Limb (tissue), 2 donors: Measurements from ENCODE around the gene ASTL.

Source experiments
- DNase-seq, 2 donors: peaks; one replicate each; pipeline ENCODE4 v3.0.0-alpha.2; 2016; ENCODE audit errors: extremely low spot score in 2 of 2

The ASTL gene

GRCh38 chr2:96083989-96084857 lies 54.1 kb downstream of the ASTL start:
- DNase-seq, result no peak

GRCh38 chr2:96083064-96083939 lies 55.0 kb downstream of the ASTL start:
- DNase-seq, result no peak

GRCh38 chr2:96082211-96083063 lies 55.9 kb downstream of the ASTL start:
- DNase-seq, result no peak

GRCh38 chr2:96081042-96081441 lies 57.3 kb downstream of the ASTL start:
- no peak for DNase-seq

GRCh38 chr2:96075199-96075771 lies 63.0 kb downstream of the ASTL start:
- no peak for DNase-seq

- DNase-seq, result no peak
Observed at GRCh38 chr2:96074156-96074555, 64.1 kb downstream of the ASTL start.

- no peak for DNase-seq
Observed at GRCh38 chr2:96073170-96073775, 65.0 kb downstream of the ASTL start.
